Activated CD4-positive, alpha-beta T cell treated with anti-CD3 and anti-CD28 coated beads, Interleukin-2, amount 50 U/mL, for 1 hour (primary cell): ENCODE data around the gene RNF38.
"Not testable (repeated sequence)": the region's sequence is repeated elsewhere in the genome, so short reads cannot be mapped to it uniquely, and the experiment has no call there.

Experiments
- DNase-seq: peaks from one replicate; pipeline ENCODE4 v3.0.0-alpha.2; 2020

Gene RNF38

DNA sequence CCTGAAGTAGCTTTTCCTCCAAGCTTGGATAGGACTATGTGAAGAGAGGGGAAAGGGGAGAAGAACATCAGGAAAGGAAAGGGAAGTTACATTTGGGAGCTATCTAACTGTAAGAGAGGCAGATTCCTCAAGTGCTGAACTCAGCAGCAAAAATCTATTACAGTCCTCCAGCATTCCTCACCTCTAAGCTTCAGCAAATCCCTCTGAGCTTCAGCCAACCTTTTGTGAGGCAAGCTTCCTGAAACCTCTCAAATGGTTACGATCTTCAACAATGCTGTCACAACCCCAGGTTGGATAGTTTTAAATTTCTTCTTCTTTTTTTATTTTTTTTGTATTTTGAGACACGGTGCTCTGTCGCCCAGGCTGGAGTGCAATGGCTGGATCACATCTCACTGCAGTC, 2.5 kb upstream of the RNF38 start:
- DNase-seq, result no peak

GRCh38 chr9:36401897-36402480, 1.9 kb upstream of the RNF38 start:
- no peak for DNase-seq

GRCh38 chr9:36401164-36401740, 1.2 kb upstream of the RNF38 start:
- peak; percentile 68 for DNase-seq

DNA sequence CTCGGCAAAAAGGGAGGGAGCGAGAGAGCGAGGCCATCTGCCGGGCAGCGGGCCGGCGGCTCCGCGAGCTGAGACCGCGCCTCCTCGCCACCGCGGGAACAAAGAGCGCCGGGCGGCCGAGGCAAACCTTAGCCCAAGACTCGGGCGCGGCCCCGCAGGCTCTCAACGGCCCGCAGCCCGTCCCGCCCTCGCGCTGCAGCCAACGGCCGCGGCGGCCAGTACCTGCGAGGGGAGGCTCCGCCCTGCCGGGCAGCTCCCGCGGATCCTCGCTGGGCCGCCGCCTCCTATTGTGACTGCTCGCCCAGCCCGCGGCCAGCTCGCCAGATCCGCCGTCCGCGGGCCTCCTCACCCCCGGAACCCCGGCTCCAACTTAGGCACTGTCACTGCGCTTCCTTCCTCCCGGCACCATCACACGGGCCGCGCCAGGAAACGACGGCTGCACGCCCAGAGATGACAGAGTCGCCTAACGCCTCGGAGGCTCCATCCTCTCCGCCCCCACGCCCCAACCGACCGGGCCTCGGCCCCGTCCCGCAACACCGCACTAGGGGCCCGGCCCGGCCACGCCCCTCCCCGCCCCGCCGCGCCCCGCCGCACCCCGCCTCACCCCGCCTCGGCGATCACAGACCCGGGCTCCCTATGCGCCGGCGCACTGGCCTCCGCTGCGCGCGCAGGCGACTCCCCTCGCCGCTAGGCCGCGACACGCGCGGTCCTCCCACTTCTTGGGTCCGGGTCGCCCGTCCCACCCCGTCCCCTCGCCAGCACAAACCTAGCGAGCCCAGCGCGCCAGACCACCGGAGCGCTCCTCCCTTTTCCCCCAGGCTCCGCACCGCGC, 479 bp upstream of the RNF38 start:
- DNase-seq, result peak; percentile 89

DNA sequence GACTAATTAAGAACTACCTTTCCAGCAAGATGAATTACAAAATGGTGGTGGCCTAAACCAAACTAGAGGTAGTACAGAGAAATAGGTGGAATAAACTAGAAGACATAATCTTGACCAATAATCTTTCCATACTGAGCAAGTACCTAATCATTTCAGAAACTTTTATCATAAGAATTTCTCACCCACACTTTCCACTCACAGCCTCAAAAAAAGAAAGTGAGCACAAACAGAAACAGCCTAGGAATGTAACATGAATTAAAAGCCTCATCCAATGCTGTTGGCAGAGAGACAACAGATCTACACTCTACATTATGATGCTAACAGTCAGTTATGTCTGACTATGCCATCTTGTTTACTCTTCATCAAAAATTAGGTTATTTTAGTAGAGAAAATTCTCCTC, 1.3 kb downstream of the RNF38 start:
- DNase-seq, result no peak

- DNase-seq, result no peak
These were observed 3.1 kb downstream of the RNF38 start for GRCh38 chr9:36396985-36397384.

DNA sequence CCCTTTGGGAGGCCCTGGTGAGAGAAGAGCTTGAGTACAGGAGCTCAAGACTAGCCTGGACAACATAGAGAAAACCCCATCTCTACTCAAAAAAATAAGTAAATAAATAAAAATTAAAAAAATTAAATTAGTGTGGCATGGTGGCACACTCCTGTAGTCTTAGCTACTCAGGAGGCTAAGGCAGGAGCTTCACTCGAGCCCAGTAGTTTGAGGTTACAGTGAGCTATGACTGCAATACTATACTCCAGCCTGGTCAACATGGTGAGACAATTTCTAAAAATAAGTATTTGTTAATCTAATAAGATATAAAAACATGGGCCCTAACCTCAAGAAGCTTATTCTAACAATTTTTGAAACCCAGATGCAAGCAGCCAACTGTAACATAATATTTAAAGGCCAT, 7.6 kb downstream of the RNF38 start:
- DNase-seq, result no peak

GRCh38 chr9:36389590-36389989, 10.5 kb downstream of the RNF38 start:
- no peak for DNase-seq

DNA sequence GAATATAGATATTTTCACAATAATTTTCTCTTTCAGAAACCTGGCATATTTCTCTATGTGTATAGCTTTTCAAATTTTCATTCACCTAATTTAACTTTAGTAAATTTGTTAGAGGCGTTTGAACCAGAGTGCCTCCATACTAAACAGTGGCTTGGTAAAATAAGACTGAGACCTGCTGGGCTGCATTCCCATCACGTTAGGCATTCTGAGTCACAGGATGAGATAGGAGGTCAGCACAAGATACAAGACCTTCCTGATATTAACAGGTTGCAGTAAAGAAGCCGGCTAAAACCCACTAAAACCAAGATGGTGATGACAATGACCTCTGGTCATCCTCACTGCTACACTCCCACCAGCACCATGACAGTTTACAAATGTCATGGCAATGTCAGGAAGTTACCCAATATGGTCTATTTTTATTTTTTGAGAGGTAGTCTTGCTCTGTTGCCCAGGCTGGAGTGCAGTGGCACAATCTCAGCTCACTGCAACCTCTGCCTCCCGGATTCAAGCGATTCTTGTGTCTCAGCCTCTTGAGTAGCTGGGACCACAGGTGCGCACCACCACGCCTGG, 13.6 kb downstream of the RNF38 start:
- not testable (repeated sequence) for DNase-seq

DNA sequence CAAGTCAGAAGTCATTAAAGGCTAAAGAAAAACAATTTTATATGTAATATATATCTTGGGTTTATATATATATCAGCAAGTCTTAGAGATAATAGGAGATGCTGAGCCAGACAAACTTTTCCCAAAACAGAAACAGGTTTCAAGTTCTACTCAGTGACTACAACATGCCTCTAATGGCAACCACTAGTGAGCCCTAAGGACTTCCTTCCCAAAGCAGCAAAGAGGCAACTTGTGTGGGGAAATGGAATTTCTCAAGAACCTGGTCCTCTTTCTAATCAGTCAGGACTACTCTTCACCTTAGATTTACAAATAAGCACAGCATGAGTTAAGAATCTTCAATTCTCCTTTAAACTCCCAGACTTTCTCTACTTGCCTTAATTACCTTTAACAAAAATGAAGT, 17.6 kb downstream of the RNF38 start:
- no peak for DNase-seq

- no peak for DNase-seq
These were observed 35.5 kb downstream of the RNF38 start for GRCh38 chr9:36364577-36364976.

GRCh38 chr9:36363448-36363847, 36.6 kb downstream of the RNF38 start:
- DNase-seq, result no peak

DNA sequence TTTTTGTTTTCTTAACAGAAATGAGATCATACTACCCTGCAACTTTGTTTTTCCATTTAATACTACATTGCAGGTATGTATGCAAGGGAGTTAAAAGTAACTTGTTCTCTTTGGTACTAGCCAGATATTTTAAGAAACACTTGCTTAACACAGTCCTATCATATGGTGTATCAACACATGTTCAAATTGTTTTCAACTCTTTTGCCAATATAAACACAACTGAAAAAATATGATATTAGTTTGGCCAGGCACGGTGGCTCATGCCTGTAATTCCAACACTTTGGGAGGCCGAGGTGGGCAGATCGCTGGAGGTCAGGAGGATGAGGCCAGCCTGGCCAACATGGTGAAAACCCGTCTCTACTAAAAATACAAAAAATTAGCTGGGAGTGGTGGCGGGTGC, 41.6 kb downstream of the RNF38 start:
- no peak for DNase-seq

DNA sequence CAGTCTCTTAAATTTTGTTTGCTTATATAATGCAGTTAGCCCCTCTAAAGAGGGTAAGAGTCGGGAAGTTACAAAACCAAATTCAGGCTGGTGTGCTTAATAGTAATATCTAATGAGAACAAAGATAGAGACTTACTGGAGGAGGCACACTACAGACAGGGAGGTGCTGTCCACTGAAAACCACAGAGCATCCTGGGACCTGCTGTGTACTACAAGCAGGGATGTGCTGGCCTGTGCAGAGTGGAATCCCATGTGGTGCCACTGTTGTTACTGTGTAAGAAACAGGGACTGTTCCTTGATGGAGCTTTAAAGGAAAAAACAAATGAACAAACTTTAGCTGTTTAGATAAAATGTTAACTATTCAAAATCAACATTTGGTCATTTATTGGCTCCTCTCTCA, 42.4 kb downstream of the RNF38 start:
- DNase-seq, result no peak

- no peak for DNase-seq
These were observed 53.5 kb downstream of the RNF38 start for GRCh38 chr9:36346569-36346968.

- DNase-seq, result no peak
These were observed 54.8 kb downstream of the RNF38 start for GRCh38 chr9:36345103-36345846.

DNA sequence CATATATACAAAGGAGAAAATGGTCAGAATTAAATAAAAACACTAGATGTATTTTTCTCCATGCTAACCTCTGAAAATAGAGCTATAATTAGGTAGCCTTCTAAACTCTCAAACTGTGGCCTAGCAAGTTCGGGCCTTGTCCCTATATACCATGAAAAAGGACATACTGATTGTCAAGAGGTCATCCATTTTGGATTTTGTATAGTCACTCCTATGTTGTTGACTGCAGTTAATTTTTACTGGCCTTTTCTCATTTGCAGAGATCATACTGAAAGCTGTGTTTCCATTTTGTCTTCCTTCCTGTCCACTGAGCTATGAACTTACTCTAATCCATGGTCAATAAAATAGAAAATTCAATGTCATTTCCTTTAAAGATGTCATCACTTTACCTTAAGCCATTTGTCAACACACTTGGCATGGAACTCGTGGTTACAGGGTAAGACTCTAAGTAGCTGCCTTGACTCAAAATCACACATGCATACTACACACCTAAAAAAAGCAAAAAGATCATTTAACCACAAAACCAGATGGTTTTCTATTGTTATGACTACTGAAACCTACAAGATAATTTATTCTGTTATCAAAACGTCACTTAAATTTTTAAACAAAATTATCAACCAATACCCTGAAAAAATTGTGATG, 58.0 kb downstream of the RNF38 start:
- no peak for DNase-seq

DNA sequence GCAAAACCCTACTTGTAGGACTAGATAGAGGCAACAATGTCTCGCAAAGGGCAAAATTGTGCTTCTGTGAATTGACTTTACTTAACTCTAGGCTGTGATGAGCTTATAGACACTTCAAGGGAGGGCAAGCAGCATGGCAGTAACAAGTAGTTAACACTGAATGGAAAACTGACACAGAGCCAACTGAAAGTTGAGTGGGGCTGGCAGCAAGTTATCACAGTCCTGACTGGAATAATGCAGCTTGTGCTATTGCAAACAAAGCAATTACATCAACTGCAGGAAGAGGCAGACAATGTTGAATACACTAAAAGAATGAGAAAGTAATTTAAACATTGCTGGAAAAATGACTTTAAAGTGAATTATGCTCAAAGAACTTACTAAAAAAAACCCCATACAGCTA, 62.2 kb downstream of the RNF38 start:
- no peak for DNase-seq

DNA sequence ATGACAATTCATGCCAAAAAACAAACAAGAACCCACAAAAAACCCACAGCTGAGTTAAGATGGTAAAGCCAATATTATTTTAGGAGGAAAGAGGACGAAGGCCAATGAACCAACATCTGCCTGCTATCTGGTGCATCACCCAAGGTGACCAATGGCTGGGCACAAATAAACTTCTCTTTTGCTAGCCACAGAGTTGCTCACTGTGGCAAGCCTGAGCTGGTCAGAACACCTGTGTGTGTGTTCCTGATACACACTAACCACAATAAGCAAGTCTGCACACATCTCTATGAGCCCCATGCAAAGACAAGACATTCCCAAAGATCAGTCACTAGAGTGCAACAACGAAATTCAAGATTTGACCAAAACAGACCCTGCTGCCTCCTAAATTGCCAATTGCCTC, 63.1 kb downstream of the RNF38 start:
- no peak for DNase-seq

GRCh38 chr9:36336131-36336907, 63.8 kb downstream of the RNF38 start:
- no peak for DNase-seq

DNA sequence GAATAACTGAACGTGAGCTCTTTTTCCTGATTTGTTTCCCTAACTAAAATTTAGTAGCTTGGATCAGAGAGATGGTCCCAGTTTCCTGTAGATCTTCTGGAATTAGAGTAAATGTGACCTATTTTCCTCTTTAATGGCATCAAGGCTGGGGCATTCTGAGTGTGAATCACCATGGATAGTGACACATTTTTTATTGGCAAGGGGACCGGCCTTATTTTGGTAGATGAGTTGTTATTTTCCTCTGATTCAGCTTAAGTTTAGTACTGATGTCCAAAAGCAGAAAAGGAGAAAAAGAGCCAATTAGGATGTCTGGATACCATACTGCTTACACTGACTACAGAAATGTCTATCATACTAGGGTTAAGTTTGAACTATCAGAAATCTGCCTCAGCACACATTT, 68.1 kb downstream of the RNF38 start:
- no peak for DNase-seq

GRCh38 chr9:36328798-36329411, 71.2 kb downstream of the RNF38 start:
- DNase-seq, result peak; percentile 16
